ENCODE data around the gene SARDH.
A peak's percentile ranks its signal among the peaks of the same experiment; 100 is the strongest.
"Not testable (repeated sequence)": the region's sequence is repeated elsewhere in the genome, so short reads cannot be mapped to it uniquely, and the experiment has no call there.

SARDH gene

GRCh38 chr9:133684121-133684935 is 53.8 kb downstream of the SARDH start:
- DNase-seq (ENCODE audit: low read depth): no peak

- DNase-seq (ENCODE audit: low read depth): peak; percentile 69
Measured at GRCh38 chr9:133683586-133684120, 54.5 kb downstream of the SARDH start.

GRCh38 chr9:133682818-133683585 is 55.1 kb downstream of the SARDH start:
- DNase-seq (ENCODE audit: low read depth): no peak

- DNase-seq (ENCODE audit: low read depth): no peak
Measured at GRCh38 chr9:133681658-133682306, 56.4 kb downstream of the SARDH start.

- no peak for DNase-seq (ENCODE audit: low read depth)
Measured at GRCh38 chr9:133680976-133681657, 57.0 kb downstream of the SARDH start.

GRCh38 chr9:133680250-133680975 is 57.7 kb downstream of the SARDH start:
- no peak for DNase-seq (ENCODE audit: low read depth)

- no peak for DNase-seq (ENCODE audit: low read depth)
Measured at GRCh38 chr9:133679466-133680061, 58.6 kb downstream of the SARDH start.

- no peak for DNase-seq (ENCODE audit: low read depth)
Measured at GRCh38 chr9:133679056-133679455, 59.1 kb downstream of the SARDH start.

- DNase-seq (ENCODE audit: low read depth): peak; percentile 63
Measured at GRCh38 chr9:133677126-133678010, 60.8 kb downstream of the SARDH start.

- no peak for DNase-seq (ENCODE audit: low read depth)
Measured at GRCh38 chr9:133676450-133676849, 61.7 kb downstream of the SARDH start.

- DNase-seq (ENCODE audit: low read depth): not testable (repeated sequence)
Measured at GRCh38 chr9:133675796-133676195, 62.4 kb downstream of the SARDH start.

GRCh38 chr9:133674091-133674490 is 64.1 kb downstream of the SARDH start:
- DNase-seq (ENCODE audit: low read depth): no peak

- no peak for DNase-seq (ENCODE audit: low read depth)
Measured at GRCh38 chr9:133673258-133673655, 64.9 kb downstream of the SARDH start.

GRCh38 chr9:133672503-133673257 is 65.5 kb downstream of the SARDH start:
- DNase-seq (ENCODE audit: low read depth): no peak

- no peak for DNase-seq (ENCODE audit: low read depth)
Measured at GRCh38 chr9:133671371-133671770, 66.8 kb downstream of the SARDH start.

GRCh38 chr9:133670466-133670865 is 67.7 kb downstream of the SARDH start:
- no peak for DNase-seq (ENCODE audit: low read depth)

GRCh38 chr9:133669182-133669801 is 68.9 kb downstream of the SARDH start:
- DNase-seq (ENCODE audit: low read depth): no peak

- no peak for DNase-seq (ENCODE audit: low read depth)
Measured at GRCh38 chr9:133667759-133668450, 70.2 kb downstream of the SARDH start.

All from T-helper 22 cell (primary cell).